K562 (cell line): ENCODE data around the gene PTPRG. TPM values are rescaled to one million over a fixed set of nuclear protein-coding genes. Genes with fewer than 3 reads are reported as not detected.

Source experiments
- ATAC-seq: fragments of 200-7000 bp; cut with Tn5 transposase; 3 replicates; pipeline ENCODE4 v1.9.1; 2020; ENCODE audit warnings: moderate library complexity
- BruUV-seq: library from RNA; stranded (reverse); fragments of 400-500 nt; replicated peaks from 2 replicates; lab custom pipeline; 2021; lab: Mats Ljungman, UMichigan
- CTCF ChIA-PET: fragments of 300-600 bp; formaldehyde crosslinking; extraction: SDS; loops from one replicate; lab custom pipeline; 2021; ENCODE audit warnings: low intra/inter-chr PET ratio; lab: Yijun Ruan, JAX
- POLR2A ChIA-PET: fragments of 300-600, 350-650 bp; sonication (Branson Sonifier 250); formaldehyde crosslinking; extraction: SDS; loops from one replicate; lab custom pipeline; 2021; ENCODE audit warnings: antibody characterized with exemption, inconsistent platforms; lab: Yijun Ruan, JAX
- DNase-seq, 4 experiments: peaks; one replicate each; pipeline versions ENCODE4 v3.0.0 to v3.0.0-alpha.2; 2011 to 2018; ENCODE audit warnings: low spot score in 3 of 4, mixed read lengths in 3 of 4; ENCODE audit errors: extremely low read depth in 1 of 4
- FAIRE-seq: peaks from 2 replicates; lab custom pipeline; 2011; peaks lifted over from hg19 to GRCh38; lab: Jason Lieb, UNC
- H2AFZ ChIP-seq: 2 replicates; pipeline ENCODE4 v1.6.0; 2011; ENCODE audit warnings: low read depth, low read length, control low read depth, inconsistent platforms
- H3K27ac ChIP-seq: fragments of 200-600 bp; 3 replicates; pipeline ENCODE4 v1.8.0; 2011; ENCODE audit warnings: low read depth, mild to moderate bottlenecking, control low read depth, inconsistent platforms, low read length, moderate library complexity, mixed read lengths; ENCODE audit errors: extremely low read depth
- H3K27me3 ChIP-seq, 2 experiments: fragments of 300-600 bp in 1 of 2; 2 replicates in 1 of 2; 3 replicates in 1 of 2; pipeline versions ENCODE4 v1.6.0 to v1.8.0; 2011; ENCODE audit warnings: inconsistent platforms in 2 of 2, low read length in 2 of 2, mild to moderate bottlenecking in 1 of 2, mixed read lengths in 1 of 2, moderate library complexity in 1 of 2; ENCODE audit not compliant: control insufficient read depth in 2 of 2, insufficient read depth in 2 of 2
- H3K36me3 ChIP-seq: fragments of 300-600 bp; 3 replicates; pipeline ENCODE4 v1.8.0; 2011; ENCODE audit warnings: mild to moderate bottlenecking, low read length, inconsistent platforms; ENCODE audit not compliant: control insufficient read depth, insufficient read depth
- H3K4me1 ChIP-seq, 2 experiments: fragments of 200-600 bp in 1 of 2; replicated peaks in 1 of 2; 2 replicates in 1 of 2; 3 replicates in 1 of 2; pipeline versions ENCODE4 v1.5.1 to v1.8.0; 2011; ENCODE audit warnings: inconsistent platforms in 2 of 2, low read length in 2 of 2, mild to moderate bottlenecking in 1 of 2, mixed read lengths in 1 of 2, moderate library complexity in 1 of 2; ENCODE audit not compliant: control insufficient read depth in 2 of 2, insufficient read depth in 2 of 2
- H3K4me2 ChIP-seq: 2 replicates; pipeline ENCODE4 v1.6.1; 2011; ENCODE audit warnings: low read length, control low read depth, inconsistent platforms, mixed read lengths; ENCODE audit not compliant: insufficient read depth
- H3K4me3 ChIP-seq: fragments of 200-600 bp; sonication (generic), shearing (Covaris generic); 2 replicates; pipeline ENCODE4 v1.5.1; 2016; ENCODE audit warnings: control low read depth, inconsistent platforms
- H3K79me2 ChIP-seq: fragments of 200-600 bp; 3 replicates; pipeline ENCODE4 v1.8.0; 2011; ENCODE audit warnings: low read length, inconsistent platforms; ENCODE audit not compliant: control insufficient read depth, insufficient read depth
- H3K9ac ChIP-seq, 2 experiments: 2 replicates each; pipeline versions ENCODE4 v1.6.0 to v1.6.1; 2011; ENCODE audit warnings: low read depth in 2 of 2, low read length in 2 of 2, control low read depth in 1 of 2, inconsistent platforms in 1 of 2, mild to moderate bottlenecking in 1 of 2, mixed read lengths in 1 of 2; ENCODE audit not compliant: insufficient read depth in 1 of 2
- H3K9me1 ChIP-seq: one replicate; pipeline ENCODE4 v1.6.0; 2011; ENCODE audit warnings: inconsistent platforms, mild to moderate bottlenecking, low read length, moderate library complexity; ENCODE audit not compliant: control insufficient read depth, insufficient read depth
- H3K9me3 ChIP-seq: replicated peaks from 2 replicates; pipeline ENCODE4 v1.5.1; 2011; ENCODE audit warnings: low read depth, low read length, inconsistent platforms; ENCODE audit not compliant: control insufficient read depth, insufficient read depth
- H4K20me1 ChIP-seq: replicated peaks from 2 replicates; pipeline ENCODE4 v1.6.1; 2011; ENCODE audit warnings: low read length, inconsistent platforms, mixed read lengths; ENCODE audit not compliant: control insufficient read depth, insufficient read depth
- ARID4B ChIP-seq: sonication (generic); formaldehyde crosslinking; IDR thresholded peaks from 2 replicates; pipeline ENCODE4 v1.8.0; 2022; ENCODE audit warnings: mild to moderate bottlenecking, missing genetic modification reagents
- ATF6 ChIP-seq: sonication (generic); formaldehyde crosslinking; IDR thresholded peaks from 2 replicates; pipeline ENCODE4 v1.4.0; 2020; ENCODE audit warnings: mild to moderate bottlenecking, missing genetic modification reagents
- BRD9 ChIP-seq: fragments of 450-650 bp; IDR thresholded peaks from 2 replicates; pipeline ENCODE4 v1.6.1; 2018; ENCODE audit warnings: low read depth; ENCODE audit not compliant: partially characterized antibody
- CBFB ChIP-seq: sonication (generic); formaldehyde crosslinking; IDR thresholded peaks from 2 replicates; pipeline ENCODE4 v1.4.0; 2020; ENCODE audit warnings: mild to moderate bottlenecking, missing genetic modification reagents
- JUND ChIP-seq, 2 experiments: IDR thresholded peaks; 2 replicates in 1 of 2; 3 replicates in 1 of 2; pipeline ENCODE4 v1.6.1; 2011; ENCODE audit warnings: borderline replicate concordance in 2 of 2, low read depth in 2 of 2, low read length in 2 of 2, improper control_type of control experiment in 1 of 2, missing biosample characterization in 1 of 2, missing genetic modification characterization in 1 of 2, missing genetic modification reagents in 1 of 2
- MCM2 ChIP-seq: fragments of 450-650 bp; IDR thresholded peaks from 2 replicates; pipeline ENCODE4 v1.6.1; 2017; ENCODE audit warnings: low read depth, mild to moderate bottlenecking
- MEF2D ChIP-seq: conservative IDR thresholded peaks from 2 replicates; pipeline ENCODE4 v1.6.1; 2016; ENCODE audit warnings: low read depth, missing genetic modification characterization, missing compliant biosample characterization
- NFE2 ChIP-seq: IDR thresholded peaks from 2 replicates; pipeline ENCODE4 v1.6.1; 2014; ENCODE audit warnings: antibody characterized with exemption, low read depth
- TEAD4 ChIP-seq, 2 experiments: sonication (generic) in 1 of 2; formaldehyde crosslinking in 1 of 2; IDR thresholded peaks; 2 replicates each; pipeline versions ENCODE4 v1.6.1 to v1.8.0; 2012 to 2022; ENCODE audit warnings: borderline replicate concordance in 1 of 2, inconsistent platforms in 1 of 2, low read length in 1 of 2, mild to moderate bottlenecking in 1 of 2, missing genetic modification reagents in 1 of 2
- ZBTB8A ChIP-seq: fragments of 450-650 bp; IDR thresholded peaks from 2 replicates; pipeline ENCODE4 v1.6.1; 2018; ENCODE audit warnings: mild to moderate bottlenecking, moderate library complexity; ENCODE audit not compliant: partially characterized antibody
- ZNF449 ChIP-seq: fragments of 250-450 bp; sonication (Bioruptor Pico); IDR thresholded peaks from 2 replicates; pipeline ENCODE4 v1.8.0; 2022; ENCODE audit warnings: moderate library complexity, mild to moderate bottlenecking, inconsistent platforms
- ZNF584 ChIP-seq: fragments of 200-800 bp; sonication (Bioruptor generic); IDR thresholded peaks from 2 replicates; pipeline ENCODE4 v1.6.1; 2016; ENCODE audit warnings: low read depth, mild to moderate bottlenecking, missing genetic modification characterization, missing compliant biosample characterization
- WGBS: fragments of 100-300 bp; shearing (Covaris generic); methylation state at CpG from one replicate; pipeline ENCODE4 v1.1.6; 2016; ENCODE audit warnings: low coverage, mixed read lengths; ENCODE audit not compliant: insufficient coverage; ENCODE audit errors: missing lambda C conversion rate; 5-methylcytosine and 5-hydroxymethylcytosine counted together
- in situ Hi-C: fragments of 300-500 bp; cut with MboI; formaldehyde crosslinking; loops from 4 replicates; pipeline ENCODE4 v1.15.0; 2018; ENCODE audit warnings: inconsistent platforms, mixed read lengths
- intact Hi-C: fragments of 100-400 bp; cut with micrococcal nuclease; formaldehyde crosslinking; loops from 2 replicates; pipeline ENCODE4 v1.14.2; 2022
- polyA plus RNA-seq, 8 experiments: library from polyadenylated mRNA; depleted of rRNA in 4 of 8; stranded (reverse) in 5 of 8; unstranded in 3 of 8; fragments of >200 nt; fragmentation: Nextera tagmentation in 2 of 8; fragmentation: Illumina TruSeq in 1 of 8; extraction: Ambion mirVana in 2 of 8; extraction: Trizol in 1 of 8; gene quantifications; 2 replicates each; pipeline versions ENCODE4 v1.2.1 to v1.2.3, GENCODE V29; 2011 to 2014; ENCODE audit warnings: inconsistent platforms in 1 of 8, missing spikeins in 1 of 8
- total RNA-seq, 7 experiments: library from RNA; depleted of rRNA in 6 of 7; stranded (reverse); fragments of >200 nt in 6 of 7; fragmentation: Illumina TruSeq in 2 of 7; extraction: Trizol in 2 of 7; gene quantifications; 2 replicates each; pipeline versions ENCODE4 v1.2.1 to v1.2.3, GENCODE V29; 2011 to 2021; ENCODE audit warnings: low replicate concordance in 1 of 7

Gene PTPRG
- total and polyA plus RNA-seq, 9 of the 15 experiments (the other 6 are each of a cell fraction or from before 2014, with no cell fraction given) = 0.16 TPM; not detected in 8

GRCh38 chr3:62293051-62293780 is 731.8 kb downstream of the PTPRG start:
- POLR2A ChIA-PET = no interaction called here
- Histone ChIP-seq H3K4me1 (no peaks in the 10 kb centered on the region), H3K9me1 (no peaks in the 10 kb centered on the region), H2AFZ (no peak overlapping the region), H3K4me2 (no peak overlapping the region), H3K36me3 (no peaks in the 10 kb centered on the region), H3K9me3 (no peaks in the 10 kb centered on the region), H3K27ac (no peak overlapping the region), H3K9ac (no peak overlapping the region), H4K20me1 (no peaks in the 10 kb centered on the region), H3K27me3 (no peaks in the 10 kb centered on the region), H3K79me2 (no peaks in the 10 kb centered on the region), H3K4me3 (no peak overlapping the region)
- CTCF ChIA-PET = no interaction called here
- DNase-seq (no peak), ATAC-seq (no peak), FAIRE-seq (no peak)
- 0% methylated on average over 2 of the region's 2 CpGs for WGBS
- no TSS peak for BruUV-seq
- in situ Hi-C loops = no loop called here
- intact Hi-C loops = no loop called here
- TF ChIP-seq ZNF449 (CRISPR knock-in tag) (no peak), NFE2 (no peak), CBFB (CRISPR knock-in tag) (no peak), ZNF584 (no peak), JUND (IDR thresholded peaks at IDR 0.05; ENCODE audit: borderline replicate concordance, low read depth, low read length) (no peak), JUND (tag; IDR thresholded peaks at IDR 0.05; ENCODE audit: borderline replicate concordance, low read depth, low read length) (no peak), TEAD4 (IDR thresholded peaks at IDR 0.05; ENCODE audit: low read length) (no peak), TEAD4 (CRISPR knock-in tag; IDR thresholded peaks at IDR 0.05; ENCODE audit: borderline replicate concordance) (no peak), ZBTB8A (no peak), BRD9 (no peak), ATF6 (CRISPR knock-in tag) (no peak), MEF2D (tag) (no peak), MCM2 (no peak), ARID4B (CRISPR knock-in tag) (no peak)
